ENCODE measurements around the gene APOBEC3F.

DNA sequence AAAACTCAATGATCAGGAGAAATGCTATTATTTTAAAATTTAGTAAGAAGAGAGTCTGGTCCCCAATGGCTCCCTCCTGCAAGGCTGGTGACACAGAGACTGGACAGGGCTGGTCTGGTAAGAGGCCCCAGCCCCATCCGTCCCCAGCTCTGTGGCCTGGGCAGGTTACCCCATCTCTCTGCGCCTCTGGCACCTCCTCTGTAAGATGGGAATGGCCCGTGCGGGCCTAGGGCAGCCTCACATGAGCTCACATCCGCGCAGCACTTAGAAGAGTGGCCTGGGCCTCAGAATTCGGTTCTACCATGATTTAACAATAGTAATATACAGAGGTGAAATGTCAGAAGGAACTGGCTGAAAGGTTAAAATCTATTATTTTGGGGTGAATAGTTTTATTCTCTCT is 1.2 kb downstream of the APOBEC3F start:
- TF ChIP-seq, protein P1, sequence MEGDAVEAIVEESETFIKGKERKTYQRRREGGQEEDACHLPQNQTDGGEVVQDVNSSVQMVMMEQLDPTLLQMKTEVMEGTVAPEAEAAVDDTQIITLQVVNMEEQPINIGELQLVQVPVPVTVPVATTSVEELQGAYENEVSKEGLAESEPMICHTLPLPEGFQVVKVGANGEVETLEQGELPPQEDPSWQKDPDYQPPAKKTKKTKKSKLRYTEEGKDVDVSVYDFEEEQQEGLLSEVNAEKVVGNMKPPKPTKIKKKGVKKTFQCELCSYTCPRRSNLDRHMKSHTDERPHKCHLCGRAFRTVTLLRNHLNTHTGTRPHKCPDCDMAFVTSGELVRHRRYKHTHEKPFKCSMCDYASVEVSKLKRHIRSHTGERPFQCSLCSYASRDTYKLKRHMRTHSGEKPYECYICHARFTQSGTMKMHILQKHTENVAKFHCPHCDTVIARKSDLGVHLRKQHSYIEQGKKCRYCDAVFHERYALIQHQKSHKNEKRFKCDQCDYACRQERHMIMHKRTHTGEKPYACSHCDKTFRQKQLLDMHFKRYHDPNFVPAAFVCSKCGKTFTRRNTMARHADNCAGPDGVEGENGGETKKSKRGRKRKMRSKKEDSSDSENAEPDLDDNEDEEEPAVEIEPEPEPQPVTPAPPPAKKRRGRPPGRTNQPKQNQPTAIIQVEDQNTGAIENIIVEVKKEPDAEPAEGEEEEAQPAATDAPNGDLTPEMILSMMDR (IDR thresholded peaks at IDR 0.05; ENCODE audit: low read depth, low read length, poor library complexity, severe bottlenecking): no peak
- no peak for TF ChIP-seq EZH2phosphoT487 (IDR thresholded peaks at IDR 0.05; ENCODE audit: borderline replicate concordance, low read length)

All from DOHH2 (cell line).